Esophagus (tissue), 2 donors: Measurements from ENCODE around the gene KLF3. TPM values are rescaled to one million over a fixed set of nuclear protein-coding genes. Genes with fewer than 3 reads are reported as not detected.

ENCODE experiments used
- H3K27ac ChIP-seq, 2 donors: one replicate each; pipeline ENCODE4 v1.5.1; 2013; ENCODE audit warnings: low read depth in 2 of 2, mild to moderate bottlenecking in 2 of 2, inconsistent platforms in 1 of 2, low read length in 1 of 2, moderate library complexity in 1 of 2
- H3K27me3 ChIP-seq, 2 donors: one replicate each; pipeline ENCODE4 v1.6.1; 2013; ENCODE audit warnings: low read length in 2 of 2, control low read depth in 1 of 2, mild to moderate bottlenecking in 1 of 2; ENCODE audit not compliant: insufficient read depth in 2 of 2, control insufficient read depth in 1 of 2
- H3K36me3 ChIP-seq, 2 donors: one replicate each; pipeline ENCODE4 v1.6.1; 2013; ENCODE audit warnings: low read length in 1 of 2; ENCODE audit not compliant: control insufficient read depth in 2 of 2, insufficient read depth in 2 of 2
- H3K4me1 ChIP-seq, 2 donors: one replicate each; pipeline ENCODE4 v1.6.1; 2013; ENCODE audit warnings: low read length in 1 of 2; ENCODE audit not compliant: control insufficient read depth in 2 of 2, insufficient read depth in 2 of 2
- H3K4me3 ChIP-seq, 2 donors: one replicate each; pipeline ENCODE4 v1.5.1; 2013; ENCODE audit warnings: low read length in 2 of 2, mild to moderate bottlenecking in 2 of 2, low read depth in 1 of 2, moderate library complexity in 1 of 2
- H3K9me3 ChIP-seq, 2 donors: one replicate each; pipeline ENCODE4 v1.6.1; 2013; ENCODE audit warnings: mild to moderate bottlenecking in 2 of 2, low read depth in 1 of 2, low read length in 1 of 2, moderate library complexity in 1 of 2; ENCODE audit not compliant: control insufficient read depth in 2 of 2, insufficient read depth in 1 of 2
- WGBS, 2 donors: extraction: QIAGEN DNeasy Blood & Tissue Kit; methylation state at CpG; one replicate each; pipeline ENCODE4 v1.1.7; 2013; 5-methylcytosine and 5-hydroxymethylcytosine counted together
- polyA plus RNA-seq, 2 donors: library from polyadenylated mRNA; stranded (reverse); fragments of 200-250 nt; gene quantifications; one replicate each; pipeline ENCODE4 v1.2.3, GENCODE V29; 2013
- donor health status: healthy with polysubstance abuse.
- donor health status: Bipolar disorder and iron deficiency.

Gene KLF3
- polyA plus RNA-seq, 2 donors = 20.6 to 36.2 TPM

- Histone ChIP-seq H3K27ac (no peak overlapping the region), H3K9me3 (no peaks in the 10 kb centered on the region), H3K4me1 (no peaks in the 10 kb centered on the region), H3K4me3 (no peak overlapping the region), H3K27me3 (no peaks in the 10 kb centered on the region), H3K36me3 (no peaks in the 10 kb centered on the region)
- 55 to 71% methylated on average over 2 of the region's 2 CpGs for WGBS, 2 donors
Measured at GRCh38 chr4:38740303-38740702, 76.3 kb downstream of the KLF3 start.

DNA sequence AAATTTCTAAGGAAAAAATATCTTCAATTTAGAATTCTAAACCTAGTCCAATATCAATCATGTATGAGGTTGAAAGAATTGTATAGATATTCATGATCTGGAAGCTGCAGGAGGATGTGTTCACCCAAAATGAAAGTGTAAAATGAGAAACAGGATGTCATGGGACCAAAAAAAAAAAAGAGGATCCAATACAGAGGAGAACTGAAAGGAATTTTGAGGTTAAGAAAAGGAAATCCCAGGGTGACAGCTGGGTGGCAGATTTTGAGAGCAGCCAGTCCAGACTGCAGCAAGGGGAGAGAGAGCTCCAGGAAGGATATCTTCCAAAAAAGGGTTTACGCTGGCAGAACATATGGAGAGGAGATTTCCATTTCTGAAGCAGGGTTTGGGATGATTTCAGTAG lies 79.9 kb downstream of the KLF3 start:
- Histone ChIP-seq H3K9me3 (no peaks in the 10 kb centered on the region), H3K36me3 (no peaks in the 10 kb centered on the region), H3K27ac (no peak overlapping the region), H3K4me3 (no peak overlapping the region), H3K27me3 (no peaks in the 10 kb centered on the region), H3K4me1 (no peaks in the 10 kb centered on the region)
- WGBS, 2 donors = 84 to 88% methylated on average over 1 of the region's 1 CpG

DNA sequence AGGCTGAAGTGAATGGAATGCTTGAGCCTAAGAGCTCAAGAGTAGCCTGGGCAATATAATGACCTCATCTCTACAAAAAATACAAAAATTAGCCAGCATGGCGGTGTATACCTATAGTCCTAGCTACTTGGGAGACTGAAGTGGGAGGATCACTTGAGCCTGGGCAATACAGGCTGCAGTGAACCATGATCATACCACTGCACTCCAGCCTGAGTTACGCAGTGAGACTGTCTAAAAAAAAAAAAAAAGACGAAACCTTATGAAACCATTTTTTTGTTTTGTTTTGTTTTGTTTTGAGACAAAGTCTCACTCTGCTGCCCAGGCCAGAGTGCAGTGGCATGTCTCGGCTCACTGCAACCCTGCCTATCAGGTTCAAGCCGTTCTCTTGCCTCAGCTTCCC lies 81.9 kb downstream of the KLF3 start:
- H3K4me3 ChIP-seq = no peak overlapping the region
- H3K4me1 ChIP-seq = no peaks in the 10 kb centered on the region
- WGBS, 2 donors = 96 to 98% methylated on average over 5 of the region's 5 CpGs
- no peaks in the 10 kb centered on the region for H3K36me3 ChIP-seq
- H3K27ac ChIP-seq = no peak overlapping the region
- no peaks in the 10 kb centered on the region for H3K27me3 ChIP-seq
- no peaks in the 10 kb centered on the region for H3K9me3 ChIP-seq

GRCh38 chr4:38747629-38748028 lies 83.6 kb downstream of the KLF3 start:
- H3K4me3 ChIP-seq = no peak overlapping the region
- H3K9me3 ChIP-seq = no peaks in the 10 kb centered on the region
- H3K27me3 ChIP-seq = no peaks in the 10 kb centered on the region
- H3K36me3 ChIP-seq = no peaks in the 10 kb centered on the region
- H3K27ac ChIP-seq = no peak overlapping the region
- H3K4me1 ChIP-seq = peaks cover 0 to 2% of the 10 kb centered on the region in 2 donors

DNA sequence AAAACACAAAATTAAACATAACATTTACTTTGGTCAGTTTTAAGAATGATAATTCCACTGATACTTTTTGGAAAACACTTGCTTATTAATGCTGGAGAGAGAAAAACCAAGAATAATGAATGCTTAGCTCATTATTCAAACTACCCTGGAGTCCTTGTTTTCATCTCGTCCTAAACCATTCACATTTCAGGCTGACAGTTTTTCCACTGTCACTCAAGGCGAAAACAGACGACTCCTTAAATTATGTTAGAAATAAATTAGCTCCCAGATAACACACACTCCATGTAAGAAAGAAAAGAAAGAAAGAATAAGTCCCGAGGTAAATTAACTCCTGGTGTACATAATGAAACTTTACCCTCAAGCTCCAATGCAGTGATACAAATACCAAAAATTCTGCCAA lies 85.3 kb downstream of the KLF3 start:
- Histone ChIP-seq H3K4me1 (peaks cover 0 to 10% of the 10 kb centered on the region in 2 donors), H3K4me3 (no peak overlapping the region), H3K36me3 (no peaks in the 10 kb centered on the region), H3K27ac (no peak overlapping the region), H3K9me3 (no peaks in the 10 kb centered on the region), H3K27me3 (no peaks in the 10 kb centered on the region)
- WGBS, 2 donors = 77 to 80% methylated on average over 4 of the region's 4 CpGs

Other genes with a start within 250 kb of the KLF3 start
- under 1 TPM; 0.12 to 0.16 TPM for gene TLR10, start 118.8 kb downstream of the KLF3 start, polyA plus RNA-seq
- gene TLR1, start 140.6 kb downstream of the KLF3 start, polyA plus RNA-seq = 1 to 10 TPM; 1.2 TPM
- under 1 TPM; 0.20 to 0.21 TPM for gene TLR6, start 192.6 kb downstream of the KLF3 start, polyA plus RNA-seq
- 10 to 100 TPM; 13.5 to 21.4 TPM for gene FAM114A1, start 203.6 kb downstream of the KLF3 start, polyA plus RNA-seq